Measurements from ENCODE around the gene JAZF1. TPM values are rescaled to one million over a fixed set of nuclear protein-coding genes. Genes with fewer than 3 reads are reported as not detected.

JAZF1 gene
- total RNA-seq, 1 donor from 2014 or later: 3.1 TPM

- no peak overlapping the region for H3K27ac Mint-ChIP-seq (ENCODE audit: unreplicated experiment)
- H3K4me3 Mint-ChIP-seq: no peak overlapping the region
- no peak for TF ChIP-seq CTCF (conservative IDR thresholded peaks at IDR 0.05)
- DNase-seq (ENCODE audit: low read depth, low spot score): no peak
- peaks cover 2% of the 10 kb centered on the region for H3K4me1 Mint-ChIP-seq
- no peaks in the 10 kb centered on the region for H3K9me3 Mint-ChIP-seq
- H3K27me3 Mint-ChIP-seq (ENCODE audit: low read depth): no peaks in the 10 kb centered on the region
- H3K36me3 Mint-ChIP-seq (ENCODE audit: low read depth): no peaks in the 10 kb centered on the region
Measured at GRCh38 chr7:28160551-28160991, 20.0 kb downstream of the JAZF1 start.

- Mint-ChIP-seq H3K27me3 (ENCODE audit: low read depth) (no peaks in the 10 kb centered on the region), H3K4me3 (no peak overlapping the region), H3K4me1 (no peaks in the 10 kb centered on the region), H3K9me3 (no peaks in the 10 kb centered on the region), H3K36me3 (ENCODE audit: low read depth) (no peaks in the 10 kb centered on the region), H3K27ac (ENCODE audit: unreplicated experiment) (no peak overlapping the region)
- TF ChIP-seq CTCF (conservative IDR thresholded peaks at IDR 0.05): no peak
- DNase-seq (ENCODE audit: low read depth, low spot score): no peak
Measured at GRCh38 chr7:28157831-28158416, 22.7 kb downstream of the JAZF1 start.

GRCh38 chr7:28157076-28157745, 23.4 kb downstream of the JAZF1 start:
- H3K9me3 Mint-ChIP-seq: no peaks in the 10 kb centered on the region
- no peaks in the 10 kb centered on the region for H3K36me3 Mint-ChIP-seq (ENCODE audit: low read depth)
- H3K27me3 Mint-ChIP-seq (ENCODE audit: low read depth): no peaks in the 10 kb centered on the region
- H3K4me3 Mint-ChIP-seq: no peak overlapping the region
- H3K4me1 Mint-ChIP-seq: no peaks in the 10 kb centered on the region
- no peak for DNase-seq (ENCODE audit: low read depth, low spot score)
- no peak overlapping the region for H3K27ac Mint-ChIP-seq (ENCODE audit: unreplicated experiment)
- no peak for TF ChIP-seq CTCF (conservative IDR thresholded peaks at IDR 0.05)

- no peaks in the 10 kb centered on the region for H3K4me1 Mint-ChIP-seq
- H3K9me3 Mint-ChIP-seq: no peaks in the 10 kb centered on the region
- no peak for DNase-seq (ENCODE audit: low read depth, low spot score)
- no peaks in the 10 kb centered on the region for H3K27me3 Mint-ChIP-seq (ENCODE audit: low read depth)
- no peak overlapping the region for H3K27ac Mint-ChIP-seq (ENCODE audit: unreplicated experiment)
- H3K4me3 Mint-ChIP-seq: no peak overlapping the region
- no peak for TF ChIP-seq CTCF (conservative IDR thresholded peaks at IDR 0.05)
- H3K36me3 Mint-ChIP-seq (ENCODE audit: low read depth): no peaks in the 10 kb centered on the region
Measured at GRCh38 chr7:28156401-28156800, 24.2 kb downstream of the JAZF1 start.

DNA sequence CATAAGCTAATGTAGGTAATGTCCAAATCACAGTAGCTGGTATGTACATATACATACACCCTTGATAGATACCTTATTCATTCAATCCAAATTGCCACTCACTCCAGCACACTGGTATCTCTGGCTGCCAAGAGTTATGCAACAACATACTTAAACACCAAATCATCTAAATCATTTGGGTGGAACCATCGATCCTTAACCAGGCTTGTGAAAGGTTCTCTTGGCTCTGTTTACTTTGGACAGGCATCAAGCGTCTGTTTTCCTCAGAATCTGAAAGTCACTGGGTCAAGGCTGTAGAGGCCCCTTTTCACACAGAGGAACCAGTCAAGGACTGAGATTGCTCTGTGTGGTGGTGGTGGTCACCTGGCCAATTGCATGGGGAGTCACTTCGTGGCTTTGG, 24.6 kb downstream of the JAZF1 start:
- Mint-ChIP-seq H3K4me3 (no peak overlapping the region), H3K36me3 (ENCODE audit: low read depth) (no peaks in the 10 kb centered on the region), H3K27me3 (ENCODE audit: low read depth) (no peaks in the 10 kb centered on the region)

More for the DNA sequence above, 24.6 kb downstream of the JAZF1 start:
- no peak for DNase-seq (ENCODE audit: low read depth, low spot score)
- no peak for TF ChIP-seq CTCF (conservative IDR thresholded peaks at IDR 0.05)
- no peak overlapping the region for H3K27ac Mint-ChIP-seq (ENCODE audit: unreplicated experiment)
- H3K9me3 Mint-ChIP-seq: no peaks in the 10 kb centered on the region
- no peaks in the 10 kb centered on the region for H3K4me1 Mint-ChIP-seq
